Prostate gland (tissue), 2 donors: ENCODE data around the gene ABTB1.

Source experiments
- CTCF ChIP-seq, 4 experiments: fragments of 200-600 bp in 2 of 4; fragments of 450-650 bp in 2 of 4; sonication (generic) in 2 of 4; IDR thresholded peaks; 1 replicate in 3 of 4; 2 replicates in 1 of 4; pipeline ENCODE4 v1.5.1; 2016 to 2019; ENCODE audit warnings: antibody characterized with exemption in 4 of 4, mild to moderate bottlenecking in 2 of 4, moderate library complexity in 2 of 4
- POLR2AphosphoS5 ChIP-seq: sonication (generic); formaldehyde crosslinking; IDR thresholded peaks from one replicate; pipeline ENCODE4 v1.6.1; 2017; ENCODE audit warnings: antibody characterized with exemption

GRCh38 chr3:127680798-127681221 is 8.1 kb downstream of the ABTB1 start:
- no peak for TF ChIP-seq POLR2AphosphoS5
- TF ChIP-seq CTCF (IDR thresholded peaks at IDR 0.05): no peak
